CD4-positive, alpha-beta T cell treated with Interleukin-15 for 4 hours (primary cell): Measurements from ENCODE around the gene TCERG1L.

Source experiments
- DNase-seq: peaks from one replicate; pipeline ENCODE4 v3.0.0-alpha.2; 2020; ENCODE audit warnings: low spot score

TCERG1L gene

DNA sequence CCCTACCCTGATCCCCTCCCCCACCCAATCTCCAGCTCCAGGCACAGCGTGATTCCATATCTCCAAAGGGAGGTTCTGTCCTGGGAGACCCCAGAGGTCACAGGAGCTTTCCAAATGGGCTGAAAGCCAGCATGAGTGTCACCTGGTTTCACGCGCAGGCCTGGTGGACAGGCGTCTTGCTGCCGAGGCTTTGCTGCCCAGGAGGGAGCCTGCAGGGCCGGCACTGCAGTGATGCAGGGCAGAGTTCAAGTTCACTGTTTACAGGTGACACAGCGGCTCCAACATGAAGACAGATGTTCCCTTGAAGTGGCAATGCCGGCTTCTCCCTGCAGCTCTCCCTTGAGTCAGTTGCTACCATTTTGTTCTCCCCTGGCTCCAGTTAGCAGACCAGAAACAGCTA, 104.3 kb downstream of the TCERG1L start:
- DNase-seq, result no peak

DNA sequence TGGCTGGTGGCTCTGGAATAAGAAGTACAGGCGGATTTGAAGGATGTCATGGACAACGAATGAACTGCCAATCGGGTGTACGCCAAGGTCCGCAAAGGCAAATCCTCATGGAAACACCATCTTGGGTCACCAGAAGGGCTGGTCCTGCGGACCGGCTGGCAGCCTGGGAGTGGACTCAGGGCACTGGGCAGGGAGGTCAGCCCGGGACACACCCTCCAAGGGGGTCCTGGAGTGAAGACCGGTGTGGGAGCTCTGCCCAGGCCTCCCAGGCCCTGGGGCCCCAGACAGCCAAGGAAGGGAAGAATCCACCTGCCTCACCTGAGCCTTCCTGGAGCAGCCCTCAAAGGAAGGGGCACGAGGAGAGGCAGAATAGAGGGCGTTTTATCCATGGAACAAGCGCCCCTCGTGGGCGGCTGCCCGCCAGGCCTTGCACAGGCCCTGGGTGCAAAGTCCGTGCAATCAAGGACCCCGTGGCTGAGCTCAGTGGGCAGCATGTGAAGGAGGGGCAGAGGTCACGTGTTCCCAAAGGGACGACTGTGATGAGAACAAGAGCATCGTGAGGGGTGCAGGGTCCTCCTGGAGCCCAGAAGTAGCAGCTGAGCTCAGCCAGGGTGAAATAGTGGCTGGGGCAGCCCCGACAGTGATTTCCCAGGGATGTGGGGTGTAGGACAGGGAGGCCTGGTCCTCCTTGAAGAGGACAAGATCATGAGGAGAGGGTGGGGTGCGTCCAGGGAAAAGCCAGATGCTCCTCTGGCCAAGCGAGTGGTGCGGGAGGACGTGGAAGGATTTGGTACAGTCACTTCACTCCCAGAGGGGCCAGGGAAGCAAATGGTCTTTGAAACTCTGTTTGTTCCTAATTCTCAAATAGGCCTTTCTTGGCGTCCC, 105.2 kb downstream of the TCERG1L start:
- no peak for DNase-seq

DNA sequence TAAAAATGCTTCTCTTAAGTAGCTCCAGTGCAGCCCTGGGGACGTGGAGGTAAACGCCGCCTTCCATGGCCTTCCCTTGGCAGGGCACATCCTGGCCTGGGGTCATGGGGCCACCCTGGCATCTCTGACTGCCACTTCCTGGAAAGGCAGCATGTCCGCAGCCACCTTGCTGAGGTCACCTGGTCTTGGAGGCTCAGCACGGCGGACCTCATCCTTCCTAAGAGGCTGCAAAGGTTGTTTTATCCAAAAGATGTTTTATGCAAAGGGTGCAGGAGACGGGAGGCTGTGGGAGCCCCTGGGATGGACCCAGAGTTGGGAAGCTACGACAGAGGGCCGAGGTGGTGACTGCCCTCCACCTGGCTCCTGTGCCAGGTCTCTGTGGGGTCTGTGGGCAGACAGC, 106.0 kb downstream of the TCERG1L start:
- no peak for DNase-seq

DNA sequence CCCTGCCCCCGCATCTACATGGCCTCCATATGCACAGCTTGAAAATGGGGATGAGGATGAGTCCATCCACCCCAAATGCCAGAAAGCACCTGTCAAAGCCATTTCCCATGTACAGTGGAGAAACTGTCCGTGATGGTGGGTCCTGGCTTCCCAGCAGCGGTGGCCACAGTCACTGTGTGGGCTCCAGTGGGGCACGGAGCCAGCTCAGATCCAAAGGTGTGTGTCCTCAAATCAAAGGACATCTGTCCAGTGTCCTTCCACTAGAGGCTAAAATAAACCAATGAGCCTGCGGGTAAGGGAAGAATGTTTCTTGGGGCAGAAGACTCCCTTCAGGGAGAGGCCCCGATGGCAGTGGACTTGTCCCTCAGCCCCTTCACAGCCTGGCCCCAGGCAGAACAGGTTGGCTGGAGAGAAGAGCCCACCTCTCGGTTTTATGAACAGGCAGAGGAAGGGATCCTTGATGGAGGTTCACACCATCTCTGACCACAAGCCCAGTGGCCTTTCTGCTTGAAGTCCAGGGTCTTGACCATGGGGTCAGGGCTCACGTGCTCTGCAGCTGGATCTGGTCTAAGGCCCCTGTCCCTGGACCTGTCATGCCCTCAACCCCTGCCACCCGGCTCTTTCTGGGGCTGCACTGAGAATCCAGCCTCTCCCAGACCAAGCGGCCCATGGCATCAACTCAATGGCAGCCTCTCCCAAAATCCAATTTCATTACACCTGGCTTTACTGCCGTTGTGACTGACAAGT, 106.9 kb downstream of the TCERG1L start:
- no peak for DNase-seq

DNA sequence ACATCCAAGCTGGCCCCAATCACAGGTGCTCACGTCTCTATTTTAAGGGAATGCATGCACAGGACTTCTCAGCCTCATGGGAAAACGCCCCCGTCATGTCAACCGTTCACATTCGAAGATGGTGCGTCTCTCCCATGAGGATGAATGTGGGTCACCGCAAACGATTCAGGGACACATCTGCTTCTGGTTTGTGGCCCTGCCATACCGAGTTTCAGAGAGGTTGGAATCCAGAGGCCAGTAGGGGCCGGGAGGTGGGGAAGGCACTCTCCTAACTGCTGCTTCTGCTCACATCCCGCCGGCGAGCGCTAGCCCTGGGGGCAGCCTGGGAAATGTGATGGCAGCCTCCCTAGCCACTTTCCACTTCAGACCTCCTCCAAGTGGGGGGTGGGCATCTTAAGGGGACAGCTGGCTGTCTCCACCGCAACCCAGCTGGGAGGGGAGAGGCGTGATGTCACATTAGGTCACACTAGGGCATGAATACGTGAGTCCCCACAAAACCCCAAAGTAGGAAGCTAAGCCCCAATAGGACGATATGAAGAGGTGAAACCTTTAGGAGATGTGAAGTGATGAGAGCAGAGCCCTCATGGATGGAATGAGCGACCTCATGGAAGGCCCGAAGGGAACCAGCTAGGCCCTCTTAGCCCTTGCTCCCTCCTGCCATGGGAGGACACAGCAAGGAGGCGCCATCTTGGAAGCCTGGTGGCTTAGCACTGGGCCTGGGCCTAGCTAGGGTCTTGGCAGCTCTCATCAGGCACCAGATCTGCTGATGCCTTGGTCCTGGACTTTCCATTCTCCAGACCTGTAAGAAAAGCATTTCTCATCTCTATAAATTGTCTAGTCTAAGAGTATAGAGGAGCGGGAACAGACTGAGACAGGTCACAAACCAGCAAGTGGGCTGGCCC, 107.8 kb downstream of the TCERG1L start:
- DNase-seq, result no peak

DNA sequence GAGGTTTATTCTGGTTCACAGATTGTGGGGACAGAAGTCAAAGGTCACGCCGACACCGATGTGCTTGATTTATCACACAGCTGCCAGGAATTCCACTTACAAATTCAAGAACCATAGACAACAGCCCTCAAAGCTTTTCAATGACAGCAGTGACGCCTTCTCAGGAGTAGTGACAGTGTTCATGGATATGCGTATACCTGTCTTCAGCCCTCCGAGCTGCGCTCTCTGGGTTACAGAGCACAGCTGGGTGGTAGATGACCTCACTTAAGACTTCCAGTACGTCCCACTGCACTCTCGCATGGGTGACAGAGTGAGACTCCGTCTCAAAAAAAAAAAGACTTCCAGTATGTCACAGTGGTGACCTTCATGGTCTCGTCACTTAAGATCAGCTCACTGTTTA, 108.5 kb downstream of the TCERG1L start:
- no peak for DNase-seq

DNA sequence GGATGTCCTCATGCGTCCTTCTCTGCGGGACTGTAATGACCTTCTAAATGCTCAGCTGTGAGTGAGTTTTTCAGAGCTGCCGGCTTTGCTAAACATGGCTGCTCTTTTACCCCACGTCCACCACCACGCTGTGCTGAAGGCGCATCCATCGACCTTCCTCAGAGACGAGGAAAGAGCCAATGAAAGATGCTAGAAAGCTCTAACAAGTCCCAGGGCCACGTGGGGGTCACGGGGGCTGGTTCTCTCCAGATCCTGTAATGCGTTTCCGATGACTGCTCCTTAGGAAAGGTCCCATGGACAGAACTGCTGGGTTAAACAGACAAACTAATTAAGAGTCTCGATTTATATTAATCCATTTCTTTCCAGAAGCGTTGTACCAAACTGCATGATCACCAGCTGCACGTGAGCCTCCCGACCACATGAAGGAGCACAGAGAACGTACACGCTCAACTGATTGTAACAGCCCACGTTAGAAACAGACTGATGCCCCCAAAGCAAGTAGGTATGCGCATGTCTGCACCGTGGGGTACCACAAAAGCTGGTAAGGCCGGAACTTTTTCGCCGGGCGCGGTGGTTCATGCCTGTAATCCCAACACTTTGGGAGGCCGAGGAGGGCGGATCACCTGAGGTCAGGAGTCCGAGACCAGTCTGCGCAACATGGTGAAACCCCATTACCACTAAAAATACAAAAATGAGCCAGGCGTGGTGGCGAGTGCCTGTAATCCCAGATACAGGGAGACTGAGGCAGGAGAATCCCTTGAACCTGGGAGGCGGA, 109.6 kb downstream of the TCERG1L start:
- DNase-seq, result no peak

DNA sequence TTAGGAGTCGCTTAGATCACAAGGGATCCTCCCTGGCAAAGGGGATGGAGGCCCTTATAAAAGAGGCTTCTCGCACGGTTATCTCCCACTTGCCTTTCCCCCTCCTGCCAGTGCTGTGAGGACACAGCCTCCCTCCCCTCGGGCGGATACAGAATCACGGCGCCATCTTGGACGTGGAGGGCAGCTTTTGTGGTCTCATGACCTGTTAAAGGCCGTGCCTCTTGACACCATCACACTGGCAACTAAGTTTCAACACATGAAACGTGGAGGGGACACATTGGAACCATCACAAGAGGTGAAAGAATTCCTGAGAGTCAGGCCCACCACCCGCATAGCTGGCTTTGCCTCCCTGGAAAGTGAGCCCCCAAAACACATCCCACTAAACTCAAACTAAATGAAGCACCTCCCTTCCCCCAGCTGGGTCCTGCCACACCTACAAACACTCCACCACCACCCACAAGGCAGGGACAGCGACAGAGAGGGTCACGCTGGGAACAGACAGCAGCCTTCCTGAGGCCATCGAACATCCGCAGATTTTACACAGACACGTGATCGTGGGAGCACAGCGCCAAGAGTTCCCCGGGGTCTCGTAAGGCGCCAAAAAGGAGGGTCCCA, 110.6 kb downstream of the TCERG1L start:
- DNase-seq, result no peak

DNA sequence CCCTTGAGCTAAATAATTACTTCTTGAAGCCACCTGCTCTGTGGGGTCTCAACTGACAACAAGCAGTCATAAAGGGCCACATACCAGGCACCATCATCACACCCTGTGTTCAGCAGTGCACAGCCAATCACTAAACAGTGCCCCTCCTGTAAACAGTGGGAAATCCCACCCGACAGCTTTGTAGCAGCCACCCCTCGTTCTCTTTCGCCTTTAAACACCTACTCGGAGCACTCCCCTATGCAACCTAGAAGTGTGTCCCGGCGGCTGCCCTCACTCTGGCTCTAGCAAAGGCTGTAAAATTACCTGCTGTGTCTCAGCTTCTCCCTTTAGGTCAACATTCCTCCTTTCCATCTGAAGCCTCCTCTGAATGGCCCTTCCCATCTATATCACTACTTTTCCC, 111.9 kb downstream of the TCERG1L start:
- DNase-seq, result no peak

DNA sequence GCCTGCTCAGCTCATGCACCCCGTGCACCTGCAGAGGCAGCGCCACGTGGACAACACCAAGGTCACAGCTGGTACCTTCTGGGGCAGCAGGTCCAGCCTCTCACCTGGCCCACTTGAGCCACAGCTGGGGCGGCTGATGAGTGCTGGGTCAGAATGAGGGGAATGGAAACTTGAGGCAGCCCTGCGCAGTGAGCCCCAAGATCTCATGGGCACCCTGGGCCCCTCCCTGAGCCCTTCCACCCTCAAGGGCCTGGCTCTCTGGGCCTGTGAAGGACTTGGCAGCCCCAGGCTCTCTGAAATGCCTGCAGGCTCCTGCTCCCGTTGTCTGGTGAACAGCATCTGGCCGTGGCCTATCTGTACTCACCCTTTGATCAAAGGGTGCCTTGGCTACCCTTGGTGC, 112.7 kb downstream of the TCERG1L start:
- no peak for DNase-seq

DNA sequence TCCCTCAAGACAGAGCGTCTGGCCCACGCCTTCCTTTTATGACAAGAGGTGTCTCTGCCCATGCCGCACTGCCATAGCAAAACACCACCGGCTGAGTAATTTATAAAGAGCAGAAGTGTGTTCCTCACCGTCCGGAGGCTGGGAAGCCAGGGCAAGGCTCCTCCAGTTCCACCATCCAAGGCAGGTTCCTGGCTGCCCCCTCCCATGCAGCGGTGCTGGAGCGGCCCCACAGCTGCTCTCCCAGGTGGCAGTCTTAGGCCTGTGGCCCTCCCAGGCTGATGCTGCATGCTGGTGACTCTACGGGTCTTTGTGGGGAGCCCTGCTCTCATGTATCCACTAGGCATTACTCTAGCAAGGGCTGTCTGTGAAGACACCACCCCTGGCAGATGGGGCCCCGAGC, 113.1 kb downstream of the TCERG1L start:
- DNase-seq, result no peak

DNA sequence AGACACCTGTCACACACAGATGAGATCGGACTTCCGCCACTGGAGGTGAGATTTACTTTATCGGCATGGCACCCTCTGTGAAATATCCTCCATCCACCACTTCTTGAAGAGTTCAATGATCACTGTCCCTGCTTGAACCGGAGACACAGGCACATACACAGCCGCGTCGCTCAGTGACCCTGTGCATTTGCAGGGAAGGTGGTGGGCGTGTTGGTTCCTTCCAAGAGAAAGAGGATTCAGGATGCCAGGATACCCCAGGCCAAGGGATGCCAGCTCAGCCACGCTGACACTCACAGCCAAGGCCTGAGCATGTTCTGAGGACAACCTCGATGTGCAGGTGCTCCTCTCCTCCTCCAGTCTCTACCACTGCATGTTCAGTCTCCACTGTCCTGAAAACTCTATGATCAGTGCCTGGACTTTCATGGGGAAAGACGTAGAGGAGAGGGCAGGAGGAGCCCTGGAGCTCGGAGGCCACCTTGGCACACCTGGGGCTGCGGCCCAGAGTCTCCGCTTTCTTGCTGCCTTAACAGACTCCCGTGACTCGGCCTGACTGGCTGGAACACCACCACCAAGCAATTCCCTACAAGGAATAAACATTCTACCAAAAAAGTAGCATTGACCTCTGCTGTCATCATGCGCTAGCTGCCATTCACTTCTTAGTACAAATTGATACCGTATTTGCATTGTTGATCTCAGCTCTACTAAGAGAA, 115.2 kb downstream of the TCERG1L start:
- DNase-seq, result no peak

DNA sequence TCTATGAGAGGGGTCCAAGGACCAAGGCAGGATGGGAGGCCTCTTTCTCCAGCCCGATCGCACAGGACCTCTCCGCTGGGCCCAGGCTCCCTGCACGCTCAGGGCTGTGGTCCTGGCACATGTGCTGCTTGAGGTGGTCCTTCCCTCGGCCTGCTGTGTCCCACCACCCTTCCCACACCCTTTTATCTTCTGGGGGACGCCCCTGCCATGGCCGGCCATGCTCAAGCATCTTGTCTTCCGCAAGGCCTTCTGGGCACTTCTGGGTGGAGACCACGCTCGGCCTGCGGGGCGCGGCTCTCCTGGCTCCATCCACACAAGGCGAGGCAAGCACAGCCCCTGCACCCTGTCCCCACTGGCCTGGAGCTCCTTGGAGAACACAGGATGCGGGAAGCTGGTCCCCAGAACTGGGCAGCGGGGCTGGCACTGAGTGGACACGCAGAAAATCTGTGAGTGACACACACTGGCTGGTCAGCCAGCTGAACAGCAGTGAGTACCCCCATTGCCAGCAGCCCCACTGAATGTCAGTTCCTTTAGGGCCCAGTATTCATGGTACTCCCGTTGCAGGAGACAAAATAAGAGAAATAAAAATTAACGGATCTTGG, 115.9 kb downstream of the TCERG1L start:
- DNase-seq, result no peak

DNA sequence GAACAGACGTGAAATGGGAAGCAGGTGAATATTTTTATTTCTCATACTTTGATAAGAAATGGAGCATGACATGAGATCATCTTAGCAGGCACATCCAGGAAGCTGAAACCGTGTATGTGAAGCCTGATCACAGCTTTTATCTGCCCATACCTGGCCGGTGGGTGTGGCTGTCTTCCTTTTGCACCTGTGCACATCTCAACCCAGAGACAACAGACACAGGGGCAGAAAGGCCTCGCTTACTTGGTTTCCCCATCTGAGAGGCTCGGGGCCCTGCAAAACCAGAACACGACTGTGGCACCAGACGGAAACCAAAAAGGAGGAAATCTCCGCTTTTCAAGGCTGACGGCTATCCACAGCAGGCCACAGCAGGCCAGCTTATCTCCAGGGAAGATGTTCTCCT, 116.4 kb downstream of the TCERG1L start:
- no peak for DNase-seq

DNA sequence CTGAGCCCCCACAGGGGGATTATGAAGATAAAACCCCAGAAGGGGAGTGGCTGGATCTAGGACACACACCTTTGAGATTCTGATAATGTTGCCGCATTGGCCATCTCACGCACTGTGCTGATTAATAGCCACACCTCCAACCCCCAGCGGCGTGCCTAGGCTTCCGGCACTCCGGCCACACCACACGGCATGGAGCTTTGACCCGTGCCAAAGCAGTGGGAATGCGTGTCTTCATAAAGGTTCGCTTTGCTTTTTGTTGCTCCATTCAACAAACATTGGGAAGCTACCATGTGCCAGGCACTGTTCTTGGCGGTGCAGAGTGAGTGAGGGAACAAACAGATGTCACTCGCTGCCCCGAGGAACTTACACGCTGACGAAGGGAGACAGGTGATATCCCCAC, 117.6 kb downstream of the TCERG1L start:
- no peak for DNase-seq

DNA sequence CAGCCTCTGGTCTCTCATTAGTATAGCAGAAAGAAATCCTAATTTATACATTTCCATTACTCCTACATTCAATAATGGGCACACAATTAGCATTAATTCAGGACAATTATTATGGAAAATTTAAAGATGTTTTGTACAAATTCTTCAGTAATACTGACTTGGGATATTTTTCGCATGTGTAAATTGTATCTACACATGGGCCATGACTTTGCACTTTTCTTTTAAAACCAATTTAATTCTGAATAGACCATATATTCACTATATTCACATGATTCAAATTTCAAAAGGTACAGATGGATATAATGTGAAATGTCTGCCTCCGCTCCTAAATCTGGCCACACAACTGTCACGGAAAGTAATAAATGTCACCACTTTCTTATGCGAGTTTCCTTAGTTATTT, 123.0 kb downstream of the TCERG1L start:
- DNase-seq, result no peak

DNA sequence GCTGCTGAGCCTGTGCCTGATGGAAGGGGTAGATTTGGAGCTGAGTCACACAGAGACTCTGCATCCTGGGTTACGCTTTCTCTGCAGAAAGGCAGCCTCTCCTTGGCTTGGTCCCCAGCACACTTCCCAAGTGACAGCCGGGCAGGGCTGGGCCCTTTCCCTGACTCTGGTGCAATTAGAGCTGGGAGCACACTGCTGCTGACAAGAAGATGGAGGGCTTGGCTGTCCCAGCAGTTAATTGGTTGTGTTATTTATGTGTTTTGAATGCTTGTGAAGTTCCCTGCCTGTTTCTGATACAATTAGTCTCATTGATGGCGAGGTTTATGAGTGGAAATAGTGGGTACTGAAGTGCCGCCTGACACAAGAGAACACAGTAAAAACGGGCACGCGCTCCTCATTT, 123.6 kb downstream of the TCERG1L start:
- DNase-seq, result no peak

DNA sequence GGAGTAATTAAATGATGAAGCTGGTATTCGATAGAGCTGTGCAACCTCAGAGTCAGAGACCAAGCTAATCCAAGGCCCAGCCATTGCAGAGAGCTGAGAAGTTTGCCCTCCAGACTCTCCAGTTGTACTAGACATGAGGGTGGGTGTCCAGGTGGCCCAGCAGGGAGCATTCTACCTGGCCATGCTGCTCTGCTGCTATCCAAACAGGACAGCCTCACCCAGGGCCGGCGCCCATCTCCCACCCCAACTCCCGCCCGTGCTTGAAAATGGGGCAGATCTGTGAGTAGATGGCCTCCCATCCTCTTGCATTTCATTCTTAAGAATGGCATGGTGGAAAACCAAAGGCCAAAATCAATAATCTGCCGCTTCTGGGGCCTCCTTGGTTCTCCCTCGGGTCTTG, 124.2 kb downstream of the TCERG1L start:
- no peak for DNase-seq

DNA sequence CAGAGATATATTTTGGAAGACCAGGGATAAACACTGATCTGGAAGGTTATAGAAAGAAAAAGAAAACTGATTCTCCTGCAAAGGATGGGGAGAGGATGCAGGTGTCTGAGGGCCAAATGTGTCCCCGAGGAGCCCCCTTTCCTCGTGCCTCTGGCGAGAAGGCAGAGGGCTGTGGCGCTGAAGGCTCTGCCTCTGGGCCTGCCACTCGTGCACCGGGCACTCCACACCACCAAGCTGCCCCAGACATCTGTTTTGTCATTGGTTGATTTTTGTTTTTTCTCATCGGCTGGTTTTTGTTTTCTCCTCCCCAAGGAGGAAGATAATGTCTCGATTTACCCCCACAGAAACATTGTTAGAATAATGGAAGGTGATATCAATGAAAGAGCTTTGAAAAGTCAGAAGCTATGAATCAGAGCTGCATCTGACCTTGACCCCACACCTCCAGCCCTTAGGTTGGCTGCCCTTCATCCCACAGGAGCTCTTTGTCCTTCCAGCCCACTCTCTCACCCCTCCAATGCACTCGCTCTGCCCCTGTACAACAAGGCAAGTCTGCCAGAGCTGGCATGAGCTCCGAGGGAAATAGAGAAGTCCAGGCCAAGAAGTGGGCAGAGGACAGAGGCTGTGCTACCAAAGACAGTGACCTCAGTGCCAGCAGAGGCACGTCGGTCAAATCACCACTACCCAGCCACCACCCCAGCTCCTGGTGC, 124.8 kb downstream of the TCERG1L start:
- no peak for DNase-seq

DNA sequence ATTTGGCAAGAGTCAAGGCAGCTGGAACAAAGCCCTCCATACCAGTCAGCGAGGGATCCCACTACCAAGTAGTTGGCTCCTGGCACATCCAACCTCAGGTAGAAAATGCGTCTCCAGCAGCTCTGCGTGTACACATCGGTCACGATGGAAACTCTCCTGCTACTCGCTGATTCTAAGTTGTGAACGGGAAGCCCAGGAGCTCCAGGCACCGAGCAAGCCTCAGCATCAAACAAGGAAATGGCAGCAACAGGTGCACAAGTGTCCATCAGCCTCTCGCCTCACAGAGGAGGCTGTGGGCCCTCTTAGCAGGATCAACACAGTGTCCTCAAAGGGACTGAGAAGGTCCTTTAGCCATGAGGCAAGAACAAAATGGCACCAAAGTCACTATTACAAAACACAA, 127.0 kb downstream of the TCERG1L start:
- DNase-seq, result no peak
